Loucy (cell line): ENCODE results near the gene FCAMR.

Source experiments
- EZH2phosphoT487 ChIP-seq: fragments of 200-600 bp; IDR thresholded peaks from 2 replicates; pipeline ENCODE4 v1.6.1; 2018; ENCODE audit warnings: antibody characterized with exemption, mild to moderate bottlenecking, moderate library complexity, borderline replicate concordance
- TF ChIP-seq, protein P1 (sequence below): fragments of 200-600 bp; sonication (generic); conservative IDR thresholded peaks from 2 replicates; pipeline ENCODE4 v1.5.1; 2014; ENCODE audit warnings: mild to moderate bottlenecking, antibody characterized with exemption, low read length

DNA sequence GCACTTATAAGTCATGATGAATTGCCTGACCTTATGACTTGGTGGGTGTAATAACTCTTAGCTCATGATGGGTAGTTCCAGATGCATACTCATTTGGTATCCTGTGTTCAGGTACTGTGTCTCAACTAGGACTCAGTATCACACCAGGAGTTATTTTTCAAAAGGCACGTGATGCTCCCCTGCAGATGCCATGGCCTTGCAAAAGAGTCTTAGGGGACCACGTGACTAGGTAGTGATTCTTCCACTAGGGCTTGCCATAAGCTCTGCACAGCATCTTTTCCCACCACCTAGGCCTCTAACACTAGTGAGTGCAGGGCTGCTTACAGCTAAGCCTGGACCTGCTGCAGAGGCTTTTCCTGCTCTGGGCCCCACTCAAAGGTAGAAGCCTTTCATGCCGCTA, 3.9 kb upstream of the FCAMR start:
- TF ChIP-seq, protein P1, sequence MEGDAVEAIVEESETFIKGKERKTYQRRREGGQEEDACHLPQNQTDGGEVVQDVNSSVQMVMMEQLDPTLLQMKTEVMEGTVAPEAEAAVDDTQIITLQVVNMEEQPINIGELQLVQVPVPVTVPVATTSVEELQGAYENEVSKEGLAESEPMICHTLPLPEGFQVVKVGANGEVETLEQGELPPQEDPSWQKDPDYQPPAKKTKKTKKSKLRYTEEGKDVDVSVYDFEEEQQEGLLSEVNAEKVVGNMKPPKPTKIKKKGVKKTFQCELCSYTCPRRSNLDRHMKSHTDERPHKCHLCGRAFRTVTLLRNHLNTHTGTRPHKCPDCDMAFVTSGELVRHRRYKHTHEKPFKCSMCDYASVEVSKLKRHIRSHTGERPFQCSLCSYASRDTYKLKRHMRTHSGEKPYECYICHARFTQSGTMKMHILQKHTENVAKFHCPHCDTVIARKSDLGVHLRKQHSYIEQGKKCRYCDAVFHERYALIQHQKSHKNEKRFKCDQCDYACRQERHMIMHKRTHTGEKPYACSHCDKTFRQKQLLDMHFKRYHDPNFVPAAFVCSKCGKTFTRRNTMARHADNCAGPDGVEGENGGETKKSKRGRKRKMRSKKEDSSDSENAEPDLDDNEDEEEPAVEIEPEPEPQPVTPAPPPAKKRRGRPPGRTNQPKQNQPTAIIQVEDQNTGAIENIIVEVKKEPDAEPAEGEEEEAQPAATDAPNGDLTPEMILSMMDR = no peak
- no peak for TF ChIP-seq EZH2phosphoT487
